Left hindlimb (tissue), 1 donor: ENCODE results near the gene NRBF2.

Experiments used
- DNase-seq: peaks from one replicate; pipeline ENCODE4 v3.0.0-alpha.2; 2018

The NRBF2 gene

DNA sequence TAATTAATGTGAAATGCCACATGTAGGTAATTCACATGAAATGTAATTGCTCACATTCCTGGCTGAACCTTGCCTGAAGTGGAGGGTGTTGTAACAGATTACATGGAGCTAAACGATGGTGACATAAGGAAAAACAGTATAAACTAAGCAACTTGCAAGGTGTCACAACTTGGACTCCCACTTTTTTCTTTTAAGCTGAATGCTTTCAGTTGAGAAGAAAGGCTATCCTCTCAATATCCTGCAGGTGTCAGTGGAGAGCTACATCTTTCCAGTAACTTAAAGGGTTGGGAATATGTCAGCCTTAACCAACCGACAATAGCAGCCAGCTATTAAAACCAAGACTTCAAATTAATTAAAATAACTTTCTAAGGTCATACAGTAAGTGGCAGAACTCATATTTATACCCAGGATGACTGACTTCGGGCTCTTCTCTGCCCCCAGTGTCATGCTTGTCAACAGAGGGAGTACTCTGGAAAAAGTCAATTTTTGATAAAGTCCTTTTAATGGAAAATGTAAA, 33.7 kb downstream of the NRBF2 start:
- DNase-seq, result no peak

DNA sequence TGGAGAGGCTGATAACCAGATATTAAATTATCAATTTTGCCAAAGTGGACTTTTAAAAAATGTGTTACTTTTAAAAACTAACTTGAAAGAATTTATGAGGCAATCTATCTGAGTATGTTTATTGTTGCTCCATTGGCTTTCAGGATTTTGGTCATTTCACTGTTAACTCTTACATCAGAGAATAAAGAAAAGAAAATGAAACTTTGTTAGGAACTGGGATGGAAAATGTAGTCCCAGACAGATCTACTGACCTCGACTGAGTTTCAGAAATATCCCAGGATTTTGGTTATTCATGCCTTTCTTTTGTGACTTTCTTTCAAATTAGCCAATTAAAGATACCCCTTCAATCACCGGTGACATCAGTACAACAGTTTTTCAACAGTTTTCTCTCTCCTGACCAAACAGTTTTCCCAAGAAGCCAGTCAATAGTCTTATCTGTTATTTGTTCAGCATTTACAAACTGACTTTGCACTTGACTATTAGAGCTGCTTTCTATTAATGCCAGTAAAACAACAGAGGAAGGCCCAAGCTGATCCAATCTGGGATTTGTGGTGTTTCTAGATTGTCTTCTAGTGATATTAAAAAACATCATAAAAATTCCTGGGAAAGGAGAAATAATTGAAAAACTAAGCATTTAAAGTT, 35.8 kb downstream of the NRBF2 start:
- DNase-seq, result no peak

DNA sequence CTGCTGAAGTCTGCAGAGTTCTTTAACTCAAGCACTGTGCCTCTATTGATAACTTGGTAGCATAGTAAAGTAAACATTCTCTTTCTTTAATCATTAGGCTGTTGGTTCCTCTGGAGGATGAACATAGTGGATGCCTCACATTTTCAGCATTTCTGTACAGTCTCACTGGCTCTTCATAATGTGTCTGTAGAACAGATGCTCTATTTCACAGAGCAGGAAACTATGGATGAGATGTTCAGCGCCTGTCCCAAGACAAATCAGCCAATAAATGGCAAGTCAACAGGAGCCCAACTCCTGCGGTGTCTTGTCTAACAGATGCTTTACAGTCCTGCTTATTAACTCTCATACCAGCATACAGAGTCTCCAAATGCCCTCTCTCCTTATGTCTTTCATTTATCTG, 36.5 kb downstream of the NRBF2 start:
- DNase-seq, result no peak

DNA sequence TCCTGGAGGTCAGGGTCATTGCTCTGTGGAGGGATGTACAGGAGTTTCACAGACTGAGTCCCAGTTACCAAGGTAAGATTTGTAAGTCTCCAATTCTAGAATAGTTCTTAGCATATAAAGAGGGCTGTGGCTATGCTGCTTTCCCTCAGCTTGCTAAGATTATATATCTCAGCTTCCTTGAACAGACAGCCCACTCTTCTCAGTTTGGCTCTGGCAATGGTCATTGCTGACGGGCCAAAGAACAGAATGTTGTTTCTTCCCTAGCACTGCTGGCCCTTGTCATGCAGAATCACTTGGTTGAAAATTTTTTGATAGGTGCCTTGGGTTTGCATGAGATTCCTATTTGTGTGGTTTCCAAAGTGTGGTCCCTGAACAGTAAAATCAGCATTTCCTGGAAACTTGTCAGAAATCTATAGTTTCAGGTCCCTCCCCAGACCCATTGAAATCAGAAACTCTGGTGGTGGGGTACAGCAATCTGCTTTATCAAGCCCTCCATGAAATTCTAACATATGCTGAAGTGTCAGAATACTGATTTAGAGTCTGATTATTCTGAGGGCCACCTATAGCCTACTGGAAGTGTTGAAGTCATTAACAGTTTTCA, 38.2 kb downstream of the NRBF2 start:
- DNase-seq, result peak; percentile 42

DNA sequence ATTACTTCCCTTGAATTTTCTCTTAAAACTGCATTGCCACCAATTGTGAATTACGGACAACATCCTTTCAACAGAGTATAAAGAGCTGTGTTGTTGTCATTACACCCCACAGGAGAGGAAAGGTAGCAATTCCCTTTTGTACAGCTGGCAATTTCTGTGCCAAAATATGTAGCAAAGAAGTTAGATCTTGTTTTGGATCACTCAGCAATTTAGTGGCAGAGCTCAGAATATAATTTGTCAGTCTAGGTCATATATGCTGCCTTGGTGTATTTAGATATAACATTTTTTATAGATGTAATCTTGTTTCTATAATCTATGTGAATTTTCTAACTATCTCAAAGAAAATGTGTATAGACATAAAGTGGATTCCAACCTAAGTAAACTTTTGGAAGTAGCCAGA, 38.8 kb downstream of the NRBF2 start:
- DNase-seq, result no peak

DNA sequence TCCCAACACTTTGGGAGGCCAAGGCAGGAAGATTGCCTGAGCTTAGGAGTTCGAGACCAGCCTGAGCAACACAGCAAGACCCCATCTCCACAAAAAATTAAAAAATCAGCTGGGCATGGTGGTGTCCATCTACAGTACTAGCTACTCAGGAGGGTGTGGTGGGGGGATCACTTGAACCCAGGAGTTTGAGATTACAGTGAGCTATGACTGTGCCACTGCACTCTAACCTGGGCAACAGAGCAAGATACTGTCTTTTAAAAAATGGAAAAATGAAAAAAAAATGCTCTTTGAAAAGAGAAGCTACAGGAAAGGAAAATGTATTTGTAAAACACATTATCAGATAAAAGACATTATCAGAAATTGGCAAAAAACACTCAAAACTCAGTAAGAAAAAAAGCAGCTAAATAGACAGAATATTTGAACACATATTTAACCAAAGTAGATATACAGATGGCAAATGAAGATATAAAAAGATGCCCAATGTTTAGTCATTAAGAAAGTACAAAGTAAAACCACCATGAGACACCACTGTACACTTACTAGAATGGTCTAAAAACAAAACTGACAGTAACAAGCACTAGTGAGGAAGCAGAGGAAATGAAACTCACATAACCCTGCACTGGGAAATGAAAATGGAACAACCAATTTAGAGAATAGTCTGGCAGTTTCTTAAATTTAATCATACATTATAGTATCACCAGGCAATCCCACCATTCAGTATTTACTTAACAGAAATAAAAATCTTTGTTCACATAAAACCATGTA, 40.5 kb downstream of the NRBF2 start:
- DNase-seq, result no peak

DNA sequence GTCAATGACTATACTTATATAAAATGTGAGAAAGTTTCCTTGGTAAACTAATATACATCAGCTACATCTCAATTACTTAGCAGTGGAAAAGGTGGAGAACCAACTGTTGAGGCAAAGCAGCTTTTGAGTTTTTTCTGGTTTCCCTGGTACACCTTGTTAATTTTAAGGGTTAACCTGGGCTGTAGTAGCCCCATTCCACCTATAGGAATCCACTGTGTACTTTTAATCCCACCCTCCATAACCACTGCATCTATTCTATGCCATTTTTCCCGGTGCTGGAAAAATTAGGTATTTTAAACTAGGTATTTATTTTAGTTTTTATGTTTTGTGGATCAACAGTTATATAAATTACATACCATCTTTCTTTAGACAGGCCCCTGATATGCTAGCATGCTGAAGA, 42.4 kb downstream of the NRBF2 start:
- DNase-seq, result no peak

DNA sequence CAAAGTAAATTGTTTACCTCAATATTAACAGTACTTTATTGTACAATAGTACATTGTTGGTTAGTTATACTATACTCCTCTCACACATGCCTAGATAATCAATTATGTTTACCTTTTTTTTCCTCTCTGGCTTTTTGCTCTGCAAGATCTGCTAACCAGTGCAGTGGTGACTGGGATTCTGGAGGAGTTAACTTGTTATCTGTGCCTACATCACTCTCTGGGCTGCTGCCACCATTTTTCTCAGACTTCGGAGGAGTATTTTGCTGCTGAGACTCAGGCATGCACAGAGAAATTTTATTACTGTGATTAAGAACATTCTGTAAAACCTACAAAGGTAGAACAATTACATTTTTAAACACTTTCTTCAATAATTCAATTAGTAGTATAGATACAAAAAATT, 59.7 kb downstream of the NRBF2 start:
- no peak for DNase-seq

DNA sequence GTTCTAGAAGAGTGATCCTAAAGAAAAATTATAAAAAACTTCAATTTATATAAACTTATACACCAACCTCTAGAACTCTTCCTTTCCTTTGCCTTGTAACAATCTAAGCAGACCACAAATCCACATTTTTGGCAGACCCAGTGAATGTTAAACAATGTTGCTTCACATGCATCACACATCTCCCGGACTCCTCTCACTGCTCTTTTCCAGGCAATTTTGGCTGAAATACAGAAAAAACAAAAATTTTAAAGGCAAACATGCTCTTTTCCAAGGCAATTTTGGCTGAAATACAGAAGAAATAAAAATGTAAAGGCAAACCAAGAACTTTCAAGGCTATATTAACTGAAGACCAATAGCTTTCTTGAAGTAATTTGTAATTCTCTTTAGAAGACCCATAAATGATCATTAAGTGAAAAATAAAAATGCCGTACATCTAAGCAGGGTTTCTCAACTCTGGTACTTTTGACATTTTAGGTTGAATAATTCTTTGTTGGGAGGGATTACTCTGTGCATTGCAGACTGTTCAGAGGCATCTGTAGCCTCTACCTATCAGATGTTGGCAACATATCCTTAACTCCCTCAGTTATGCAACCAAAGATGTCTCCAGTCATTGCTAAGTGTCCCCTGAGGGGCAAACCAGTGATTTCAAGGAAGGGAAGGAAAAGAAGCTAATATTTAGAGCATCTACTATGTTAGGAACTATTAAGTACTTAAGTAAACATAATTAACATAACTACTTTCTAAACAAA, 64.4 kb downstream of the NRBF2 start:
- DNase-seq, result peak; percentile 42

DNA sequence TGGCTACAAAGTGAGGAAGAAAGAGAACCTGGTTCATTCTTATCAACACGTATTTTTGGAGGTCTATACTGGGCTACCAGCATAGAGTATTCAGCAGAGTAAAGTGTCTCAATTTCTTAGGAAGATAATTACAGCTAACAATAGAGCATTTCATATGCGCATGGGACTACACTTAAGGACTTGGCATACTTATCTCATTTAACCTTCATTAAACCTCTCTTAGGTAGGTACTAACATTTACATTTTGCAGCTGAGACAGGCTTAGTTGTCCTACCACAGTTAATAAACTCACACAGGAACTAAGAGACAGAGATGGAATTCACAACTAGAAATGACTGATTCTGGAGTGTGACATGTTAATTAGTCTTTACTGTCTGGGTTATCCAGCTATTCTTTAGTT, 66.6 kb downstream of the NRBF2 start:
- no peak for DNase-seq

DNA sequence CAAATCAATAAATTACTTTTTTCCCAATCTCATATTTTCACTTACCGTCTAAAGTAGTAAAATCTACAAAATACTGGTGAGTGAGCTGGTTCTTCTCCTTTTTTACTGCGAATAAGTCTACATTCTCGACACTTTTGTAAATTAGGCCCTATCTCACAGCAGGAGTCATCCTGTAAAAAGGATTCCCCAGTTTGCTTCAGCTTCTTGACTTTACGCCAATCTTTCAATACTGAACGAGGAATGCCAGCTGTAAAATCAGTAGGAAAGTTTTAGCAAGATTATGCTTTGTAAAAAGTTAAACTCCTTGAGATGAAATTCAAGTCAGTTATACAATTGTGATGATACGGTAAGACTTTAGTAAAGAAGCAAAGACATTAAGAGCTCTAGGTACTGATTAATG, 67.3 kb downstream of the NRBF2 start:
- no peak for DNase-seq

DNA sequence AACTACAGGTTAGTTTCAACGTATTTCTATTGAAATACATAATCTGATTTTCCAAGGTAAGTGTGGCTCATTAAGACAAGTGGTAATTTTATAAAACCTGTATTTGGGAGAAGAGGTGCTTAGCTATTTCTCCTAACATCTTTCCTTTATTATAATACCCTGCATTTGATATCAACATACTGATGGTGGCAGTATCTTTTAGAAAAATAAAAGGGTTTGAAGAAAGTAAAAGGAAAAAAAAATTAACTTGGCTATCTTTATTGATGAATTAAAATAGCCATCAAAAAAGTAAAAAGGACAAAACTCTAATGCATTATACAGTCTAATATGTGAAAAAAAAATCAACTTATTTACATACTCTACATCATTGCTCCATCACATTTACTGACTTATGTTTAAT, 68.0 kb downstream of the NRBF2 start:
- DNase-seq, result no peak
